H1 (cell line): Measurements from ENCODE around the gene RGCC. TPM values are rescaled to one million over a fixed set of nuclear protein-coding genes. Genes with fewer than 3 reads are reported as not detected.

ENCODE experiments used
- CTCF ChIA-PET: fragments of 300-600 bp; sonication (Branson Sonifier 250); formaldehyde crosslinking; loops from one replicate; lab custom pipeline; 2021; ENCODE audit not compliant: partially characterized antibody; lab: Charles Lee
- POLR2A ChIA-PET: fragments of 300-600 bp; sonication (Branson Sonifier 250); formaldehyde crosslinking; loops from one replicate; lab custom pipeline; 2021; ENCODE audit warnings: inconsistent platforms; ENCODE audit not compliant: partially characterized antibody; lab: Charles Lee
- DNase-seq, 2 experiments: peaks; one replicate each; pipeline versions ENCODE4 v3.0.0 to v3.0.0-alpha.2; 2010 to 2022; ENCODE audit warnings: low spot score in 2 of 2, low read depth in 1 of 2, mixed read lengths in 1 of 2
- FAIRE-seq: peaks from 2 replicates; lab custom pipeline; 2011; peaks lifted over from hg19 to GRCh38; lab: Jason Lieb, UNC
- H2AFZ ChIP-seq: 2 replicates; pipeline ENCODE4 v1.8.1; 2012; ENCODE audit warnings: low read length, inconsistent platforms
- H2AK5ac ChIP-seq: 2 replicates; pipeline ENCODE4 v1.6.1; 2013; ENCODE audit warnings: low read depth, low read length
- H2BK120ac ChIP-seq: replicated peaks from 2 replicates; pipeline ENCODE3; 2013; ENCODE audit warnings: low read depth, low read length, inconsistent platforms
- H2BK12ac ChIP-seq: 2 replicates; pipeline ENCODE4 v1.6.1; 2013; ENCODE audit warnings: low read depth, low read length
- H2BK15ac ChIP-seq: 2 replicates; pipeline ENCODE4 v1.6.1; 2013; ENCODE audit warnings: low read length
- H2BK20ac ChIP-seq: 2 replicates; pipeline ENCODE4 v1.6.1; 2013; ENCODE audit warnings: low read length
- H2BK5ac ChIP-seq: 2 replicates; pipeline ENCODE4 v1.6.1; 2013; ENCODE audit warnings: low read depth, low read length
- H3K14ac ChIP-seq: 2 replicates; pipeline ENCODE4 v1.6.1; 2013; ENCODE audit warnings: inconsistent platforms; ENCODE audit not compliant: insufficient read length
- H3K18ac ChIP-seq: 2 replicates; pipeline ENCODE4 v1.6.1; 2013; ENCODE audit warnings: low read length; ENCODE audit errors: extremely low read depth
- H3K23ac ChIP-seq: 2 replicates; pipeline ENCODE4 v1.6.1; 2013; ENCODE audit warnings: inconsistent platforms; ENCODE audit not compliant: insufficient read length
- H3K23me2 ChIP-seq: 2 replicates; pipeline ENCODE4 v1.6.1; 2013; ENCODE audit warnings: low read depth, low read length
- H3K27ac ChIP-seq: 2 replicates; pipeline ENCODE4 v1.6.1; 2011; ENCODE audit warnings: low read depth, low read length, inconsistent platforms
- H3K27me3 ChIP-seq, 4 experiments: replicated peaks in 1 of 4; 1 replicate in 1 of 4; 2 replicates in 3 of 4; pipeline versions ENCODE4 v1.6.1 to v1.8.1; 2011 to 2013; ENCODE audit warnings: low read length in 3 of 4, mild to moderate bottlenecking in 3 of 4, inconsistent platforms in 2 of 4, mixed read lengths in 2 of 4, moderate library complexity in 1 of 4; ENCODE audit not compliant: control insufficient read depth in 3 of 4, insufficient read depth in 3 of 4; ENCODE audit errors: extremely low read depth in 1 of 4
- H3K36me3 ChIP-seq, 4 experiments: 2 replicates each; pipeline versions ENCODE4 v1.6.1 to v1.8.1; 2011 to 2013; ENCODE audit warnings: mild to moderate bottlenecking in 4 of 4, low read length in 3 of 4, moderate library complexity in 2 of 4, control low read depth in 1 of 4, inconsistent platforms in 1 of 4; ENCODE audit not compliant: insufficient read depth in 4 of 4, control insufficient read depth in 2 of 4
- H3K4ac ChIP-seq: replicated peaks from 2 replicates; pipeline ENCODE3; 2013; ENCODE audit warnings: low read length, low read depth, mixed read lengths, inconsistent platforms; ENCODE audit not compliant: insufficient read length
- H3K4me1 ChIP-seq, 4 experiments: replicated peaks in 1 of 4; 1 replicate in 1 of 4; 2 replicates in 3 of 4; pipeline versions ENCODE4 v1.6.1 to v1.8.1; 2011 to 2013; ENCODE audit warnings: low read length in 3 of 4, inconsistent platforms in 2 of 4, mixed read lengths in 1 of 4; ENCODE audit not compliant: insufficient read depth in 4 of 4, control insufficient read depth in 3 of 4
- H3K4me2 ChIP-seq, 2 experiments: 2 replicates each; pipeline versions ENCODE4 v1.6.1 to v1.8.1; 2011 to 2013; ENCODE audit warnings: low read depth in 2 of 2, low read length in 2 of 2, control low read depth in 1 of 2, inconsistent platforms in 1 of 2, mild to moderate bottlenecking in 1 of 2; ENCODE audit not compliant: insufficient read depth in 1 of 2
- H3K4me3 ChIP-seq, 4 experiments: fragments of 200-600, 300-600 bp in 1 of 4; sonication (generic), shearing (Covaris generic), sonication (Bioruptor Twin) in 1 of 4; 2 replicates each; pipeline versions ENCODE4 v1.5.1 to v1.8.1; 2011 to 2016; ENCODE audit warnings: low read length in 4 of 4, low read depth in 3 of 4, control low read depth in 2 of 4, inconsistent platforms in 2 of 4, mild to moderate bottlenecking in 2 of 4, mixed read lengths in 1 of 4, moderate library complexity in 1 of 4; ENCODE audit not compliant: insufficient read depth in 2 of 4; ENCODE audit errors: extremely low read depth in 1 of 4
- H3K56ac ChIP-seq: replicated peaks from 2 replicates; pipeline ENCODE3; 2013; ENCODE audit warnings: low read depth, mild to moderate bottlenecking, mixed read lengths, low read length, inconsistent platforms; ENCODE audit not compliant: insufficient read length
- H3K79me1 ChIP-seq: 2 replicates; pipeline ENCODE4 v1.6.1; 2013; ENCODE audit warnings: low read depth, low read length, control low read depth
- H3K79me2 ChIP-seq, 2 experiments: 2 replicates each; pipeline versions ENCODE4 v1.6.1 to v1.8.1; 2012 to 2013; ENCODE audit warnings: low read length in 2 of 2, mild to moderate bottlenecking in 2 of 2, inconsistent platforms in 1 of 2; ENCODE audit not compliant: insufficient read depth in 2 of 2, control insufficient read depth in 1 of 2
- H3K9ac ChIP-seq, 4 experiments: replicated peaks in 1 of 4; 1 replicate in 1 of 4; 2 replicates in 3 of 4; pipeline versions ENCODE4 v1.6.1 to v1.8.1; 2011 to 2013; ENCODE audit warnings: low read depth in 3 of 4, low read length in 3 of 4, control low read depth in 2 of 4, mild to moderate bottlenecking in 2 of 4, moderate library complexity in 2 of 4, inconsistent platforms in 1 of 4; ENCODE audit errors: extremely low read depth in 1 of 4
- H3K9me3 ChIP-seq, 2 experiments: 2 replicates each; pipeline versions ENCODE4 v1.6.1 to v1.8.1; 2012 to 2013; ENCODE audit warnings: mild to moderate bottlenecking in 2 of 2, moderate library complexity in 2 of 2, control low read depth in 1 of 2, inconsistent platforms in 1 of 2, low read depth in 1 of 2, low read length in 1 of 2, mixed read lengths in 1 of 2; ENCODE audit not compliant: insufficient read depth in 2 of 2
- H4K20me1 ChIP-seq, 2 experiments: replicated peaks in 1 of 2; 2 replicates each; pipeline versions ENCODE3 to v1.8.1; 2011 to 2013; ENCODE audit warnings: inconsistent platforms in 2 of 2, low read length in 2 of 2, mild to moderate bottlenecking in 1 of 2; ENCODE audit not compliant: insufficient read depth in 2 of 2, control insufficient read depth in 1 of 2
- H4K5ac ChIP-seq: 2 replicates; pipeline ENCODE4 v1.6.1; 2013; ENCODE audit warnings: low read length, low read depth, mixed read lengths, inconsistent platforms; ENCODE audit not compliant: insufficient read length
- H4K8ac ChIP-seq: 2 replicates; pipeline ENCODE4 v1.8.0; 2013; ENCODE audit warnings: mild to moderate bottlenecking, moderate library complexity, low read length, inconsistent platforms; ENCODE audit not compliant: insufficient read depth; ENCODE audit errors: extremely low read depth
- H4K91ac ChIP-seq: replicated peaks from 2 replicates; pipeline ENCODE3; 2013; ENCODE audit warnings: low read length, mixed read lengths, inconsistent platforms; ENCODE audit not compliant: insufficient read length
- ASH2L ChIP-seq: fragments of 200-600, 300-600 bp; sonication (generic); IDR thresholded peaks from one replicate; pipeline ENCODE4 v1.7.1; 2017; ENCODE audit warnings: low read length
- CEBPB ChIP-seq: IDR thresholded peaks from 2 replicates; pipeline ENCODE4 v1.6.1; 2012; ENCODE audit warnings: low read depth, low read length
- CHD1 ChIP-seq: IDR thresholded peaks from 2 replicates; pipeline ENCODE4 v1.6.1; 2012; ENCODE audit warnings: low read depth, low read length, improper control_type of control experiment
- HDAC6 ChIP-seq: IDR thresholded peaks from one replicate; pipeline ENCODE4 v1.7.1; 2012; ENCODE audit warnings: low read depth, mild to moderate bottlenecking, inconsistent platforms, low read length, moderate library complexity
- PHF8 ChIP-seq: fragments of 200-600 bp; sonication (generic); conservative IDR thresholded peaks from 2 replicates; pipeline ENCODE4 v1.7.1; 2012; ENCODE audit warnings: low read depth, mild to moderate bottlenecking, inconsistent platforms, low read length, moderate library complexity
- POLR2AphosphoS5 ChIP-seq: IDR thresholded peaks from 2 replicates; pipeline ENCODE4 v1.6.1; 2011; ENCODE audit warnings: low read depth, low read length
- POU5F1 ChIP-seq: IDR thresholded peaks from 2 replicates; pipeline ENCODE4 v1.6.1; 2011; ENCODE audit warnings: low read depth, mild to moderate bottlenecking, low read length, moderate library complexity
- RBBP5 ChIP-seq: IDR thresholded peaks from 2 replicates; pipeline ENCODE4 v1.7.1; 2012; ENCODE audit warnings: low read depth, mild to moderate bottlenecking, inconsistent platforms, low read length, moderate library complexity, borderline replicate concordance
- RFX5 ChIP-seq: IDR thresholded peaks from 2 replicates; pipeline ENCODE4 v1.6.1; 2011; ENCODE audit warnings: low read depth, low read length, improper control_type of control experiment, borderline replicate concordance
- USF2 ChIP-seq: IDR thresholded peaks from 2 replicates; pipeline ENCODE4 v1.6.1; 2011; ENCODE audit warnings: low read length, improper control_type of control experiment
- YY1 ChIP-seq: IDR thresholded peaks from 2 replicates; pipeline ENCODE4 v1.6.1; 2011; ENCODE audit warnings: low read depth, mild to moderate bottlenecking, low read length
- WGBS, 2 experiments: shearing (Covaris generic) in 1 of 2; methylation state at CpG; one replicate each; pipeline versions ENCODE4 v1.1.6 to v1.1.7; 2013 to 2015; ENCODE audit warnings: low lambda C conversion rate in 2 of 2, mixed read lengths in 2 of 2, inconsistent platforms in 1 of 2, low coverage in 1 of 2, missing lambda C conversion rate in 1 of 2; ENCODE audit not compliant: insufficient replicate concordance in 2 of 2, insufficient coverage in 1 of 2, insufficient read length in 1 of 2; ENCODE audit errors: extremely low coverage in 1 of 2, missing lambda C conversion rate in 1 of 2; 5-methylcytosine and 5-hydroxymethylcytosine counted together
- polyA plus RNA-seq, 7 experiments: library from polyadenylated mRNA; depleted of rRNA in 3 of 7; stranded (reverse) in 5 of 7; unstranded in 2 of 7; fragments of >200 nt in 5 of 7; fragments of 200-250 nt in 2 of 7; gene quantifications; 1 replicate in 5 of 7; 2 replicates in 1 of 7; 4 replicates in 1 of 7; pipeline versions ENCODE4 v1.2.1 to v1.2.3, GENCODE V29; 2011 to 2013; ENCODE audit warnings: missing spikeins in 2 of 7, mixed read lengths in 2 of 7
- total RNA-seq: library from RNA; stranded (reverse); fragmentation: NEBNext Ultra II Directional; extraction: Animal tissue kit (Norgen Biotek cat#: 25700); gene quantifications from 2 replicates; pipeline ENCODE4 v1.2.1, GENCODE V29; 2021

RGCC gene
- total and polyA plus RNA-seq, 2 of the 8 experiments (the other 6 are each of a cell fraction or from before 2014, with no cell fraction given): 0.41 TPM; not detected in 1

- Histone ChIP-seq H3K56ac (no peak overlapping the region), H4K8ac (no peak overlapping the region), H3K9me3 (no peaks in the 10 kb centered on the region), H4K91ac (no peak overlapping the region), H3K4me1 (no peaks in the 10 kb centered on the region)
- 90% methylated on average over 5 of the region's 5 CpGs; no CpG with 5 or more reads in 1 of the 2 experiments for WGBS, 2 experiments
- TF ChIP-seq USF2 (no peak), POLR2AphosphoS5 (no peak), PHF8 (no peak), RFX5 (no peak), HDAC6 (no peak), POU5F1 (no peak), CEBPB (no peak), ASH2L (no peak), RBBP5 (no peak), YY1 (no peak), CHD1 (no peak)
- TF ChIP-seq, all 59 proteins: peak for 0
- Histone ChIP-seq H3K9ac (no peak overlapping the region), H2BK5ac (no peak overlapping the region), H4K5ac (no peak overlapping the region), H2AFZ (no peak overlapping the region), H3K14ac (no peak overlapping the region), H3K4me2 (no peak overlapping the region), H3K79me2 (no peaks in the 10 kb centered on the region), H2BK15ac (no peak overlapping the region), H3K27me3 (no peaks in the 10 kb centered on the region), H4K20me1 (no peaks in the 10 kb centered on the region), H2AK5ac (no peak overlapping the region), H3K23me2 (no peaks in the 10 kb centered on the region), H3K18ac (no peak overlapping the region), H3K23ac (no peak overlapping the region), H3K36me3 (no peaks in the 10 kb centered on the region), H2BK120ac (no peak overlapping the region), H3K79me1 (no peaks in the 10 kb centered on the region), H3K4me3 (no peak overlapping the region), H2BK12ac (no peak overlapping the region), H3K4ac (no peak overlapping the region), H3K27ac (no peak overlapping the region), H2BK20ac (no peak overlapping the region)
- ChIA-PET CTCF (interaction anchor here (0.6 to 2.4 kb wide), 9 partner anchors 24 to 1996 kb away, joined by 3 to 6 read pairs (median 4); no protein-coding TSS in a partner anchor), POLR2A (no interaction called here)
- no peak for DNase-seq
- no peak for FAIRE-seq
Observed at GRCh38 chr13:41413872-41414271, 43.5 kb upstream of the RGCC start.
